Measurements from ENCODE around the gene AGXT2.
A peak's percentile ranks its signal among the peaks of the same experiment; 100 is the strongest.

The AGXT2 gene

DNA sequence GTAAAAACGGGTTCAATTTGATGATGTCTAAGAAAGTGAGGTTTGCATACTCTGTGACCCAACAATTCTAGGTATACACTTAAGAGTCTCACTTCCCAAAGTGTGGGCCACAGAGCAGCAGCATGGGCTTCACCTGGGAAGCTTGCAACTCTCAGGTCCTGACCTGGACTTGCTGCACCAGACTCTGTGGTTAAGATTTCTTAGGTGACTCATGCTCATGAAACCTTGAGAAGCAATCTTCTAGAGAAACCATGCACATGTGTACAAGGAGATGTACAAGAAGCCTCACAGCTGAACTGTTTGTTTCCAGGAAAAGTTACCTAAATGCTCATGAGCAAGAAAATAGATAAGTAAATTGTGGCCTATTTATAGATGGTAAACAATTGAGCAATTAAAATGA is 88.4 kb downstream of the AGXT2 start:
- DNase-seq (ENCODE audit: low spot score): no peak

DNA sequence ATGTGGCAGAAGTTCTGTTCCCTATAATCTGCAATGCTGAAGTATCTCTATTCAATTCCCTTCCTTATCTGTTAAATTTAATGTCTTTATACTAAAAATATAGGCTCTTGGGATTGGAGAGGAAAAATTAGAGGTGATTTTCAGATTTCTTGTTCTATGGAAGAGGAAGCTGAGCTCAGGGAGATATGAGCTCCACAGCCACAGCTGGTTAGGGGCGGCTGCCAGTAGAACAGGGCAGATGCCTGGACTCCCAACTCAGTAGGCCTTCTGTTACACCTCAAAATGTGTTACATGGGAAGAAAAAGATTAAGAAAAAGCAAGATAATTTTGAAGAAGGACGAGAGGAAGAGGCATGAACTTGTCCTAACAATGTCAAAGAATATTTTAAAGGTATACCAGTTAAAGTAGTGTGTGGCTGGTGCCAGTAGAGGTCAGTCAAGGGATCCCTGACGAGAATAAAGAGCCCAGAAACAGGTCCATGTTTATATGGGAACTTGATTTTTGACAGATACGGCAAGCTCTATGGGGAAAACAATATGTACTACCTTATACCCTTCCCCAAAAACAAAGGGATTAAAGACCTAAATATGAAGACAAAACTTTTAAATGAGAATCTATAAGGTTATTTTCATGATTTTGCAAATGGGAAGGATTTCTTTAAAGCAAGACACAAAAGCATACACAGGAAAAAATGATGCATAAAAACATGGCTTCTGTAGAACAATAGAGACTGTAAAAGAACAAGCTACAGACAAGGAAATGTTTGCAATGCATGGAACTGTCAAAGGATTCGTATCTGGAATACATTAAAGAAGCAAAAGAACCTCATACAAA is 89.7 kb downstream of the AGXT2 start:
- DNase-seq (ENCODE audit: low spot score): peak; percentile 26

DNA sequence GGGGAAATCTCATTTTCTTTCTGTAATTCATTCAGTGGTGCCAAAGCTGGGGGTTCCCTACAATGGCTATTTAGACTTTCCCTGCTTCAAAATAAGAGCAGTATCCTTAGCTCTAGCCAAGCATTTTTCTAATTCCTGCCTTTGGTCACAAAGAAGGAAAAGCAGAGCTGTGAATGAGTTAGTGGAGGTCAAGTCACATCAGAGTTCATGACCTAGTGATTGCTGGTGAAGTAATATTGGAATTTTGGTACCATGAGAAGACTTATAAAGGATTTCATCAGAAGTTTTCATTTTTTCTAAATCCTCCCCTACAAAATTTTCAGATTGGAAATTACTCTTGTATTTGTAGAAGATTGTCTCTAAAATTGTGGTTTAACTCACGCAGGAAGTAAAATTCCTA is 90.4 kb downstream of the AGXT2 start:
- no peak for DNase-seq (ENCODE audit: low spot score)
